Measurements from ENCODE around the gene AGTRAP. TPM values are rescaled to one million over a fixed set of nuclear protein-coding genes. Genes with fewer than 3 reads are reported as not detected.

AGTRAP gene
- total RNA-seq, 2 experiments from 2014 or later: 16.5 to 18.0 TPM

GRCh38 chr1:11792106-11792505, 56.2 kb downstream of the AGTRAP start:
- no peak for DNase-seq
- ChIA-PET CTCF (no interaction called here), POLR2A (no interaction called here)
- Mint-ChIP-seq H3K27me3 (no peaks in the 10 kb centered on the region), H3K4me3 (no peak overlapping the region), H3K36me3 (peaks cover 13% of the 10 kb centered on the region), H3K4me1 (ENCODE audit: low read depth) (no peaks in the 10 kb centered on the region), H3K27ac (no peak overlapping the region), H3K9me3 (no peaks in the 10 kb centered on the region)
- intact Hi-C loops (cut with micrococcal nuclease): no loop called here

GRCh38 chr1:11793819-11794218, 57.9 kb downstream of the AGTRAP start:
- no peaks in the 10 kb centered on the region for H3K4me1 Mint-ChIP-seq (ENCODE audit: low read depth)
- DNase-seq: no peak
- POLR2A ChIA-PET: no interaction called here
- H3K36me3 Mint-ChIP-seq: peaks cover 13% of the 10 kb centered on the region
- CTCF ChIA-PET: interaction anchor here (0.9 kb wide), 1 partner anchor 8 kb away, joined by 4 read pairs; no protein-coding TSS in a partner anchor
- H3K27ac Mint-ChIP-seq: no peak overlapping the region
- no peaks in the 10 kb centered on the region for H3K9me3 Mint-ChIP-seq
- no peaks in the 10 kb centered on the region for H3K27me3 Mint-ChIP-seq
- intact Hi-C loops (cut with micrococcal nuclease): no loop called here
- H3K4me3 Mint-ChIP-seq: no peak overlapping the region

- Mint-ChIP-seq H3K36me3 (peaks cover 13% of the 10 kb centered on the region), H3K4me3 (no peak overlapping the region), H3K9me3 (no peaks in the 10 kb centered on the region), H3K4me1 (ENCODE audit: low read depth) (no peaks in the 10 kb centered on the region), H3K27me3 (no peaks in the 10 kb centered on the region), H3K27ac (no peak overlapping the region)
- DNase-seq: no peak
- intact Hi-C loops (cut with micrococcal nuclease): no loop called here
- ChIA-PET CTCF (interaction anchor here (0.9 to 1.1 kb wide), 2 partner anchors 9 to 44 kb away, joined by 3 to 4 read pairs; no protein-coding TSS in a partner anchor), POLR2A (no interaction called here)
Observed at GRCh38 chr1:11794446-11795237, 58.7 kb downstream of the AGTRAP start.

GRCh38 chr1:11795238-11795890, 59.4 kb downstream of the AGTRAP start:
- intact Hi-C loops (cut with micrococcal nuclease): no loop called here
- DNase-seq: no peak
- Mint-ChIP-seq H3K9me3 (no peaks in the 10 kb centered on the region), H3K36me3 (peaks cover 13% of the 10 kb centered on the region), H3K4me3 (no peak overlapping the region), H3K27me3 (no peaks in the 10 kb centered on the region), H3K4me1 (ENCODE audit: low read depth) (no peaks in the 10 kb centered on the region), H3K27ac (no peak overlapping the region)
- POLR2A ChIA-PET: no interaction called here
- CTCF ChIA-PET: interaction anchor here (1.1 kb wide), 1 partner anchor 43 kb away, joined by 3 read pairs; no protein-coding TSS in a partner anchor

- ChIA-PET CTCF (interaction anchor here (0.6 to 1.1 kb wide), 2 partner anchors 42 to 455 kb away, joined by 3 read pairs; no protein-coding TSS in a partner anchor), POLR2A (no interaction called here)
- Mint-ChIP-seq H3K27me3 (no peaks in the 10 kb centered on the region), H3K27ac (no peak overlapping the region), H3K4me3 (no peak overlapping the region), H3K4me1 (ENCODE audit: low read depth) (no peaks in the 10 kb centered on the region), H3K36me3 (peaks cover 19% of the 10 kb centered on the region), H3K9me3 (no peaks in the 10 kb centered on the region)
- intact Hi-C loops (cut with micrococcal nuclease): no loop called here
- DNase-seq: no peak
Observed at GRCh38 chr1:11796036-11796828, 60.3 kb downstream of the AGTRAP start.

GRCh38 chr1:11797525-11798216, 61.7 kb downstream of the AGTRAP start:
- no peak overlapping the region for H3K4me3 Mint-ChIP-seq
- CTCF ChIA-PET: interaction anchor here (1.6 kb wide), 1 partner anchor 78 kb away, joined by 5 read pairs; no protein-coding TSS in a partner anchor
- peaks cover 6% of the 10 kb centered on the region for H3K4me1 Mint-ChIP-seq (ENCODE audit: low read depth)
- intact Hi-C loops (cut with micrococcal nuclease): no loop called here
- DNase-seq: no peak
- POLR2A ChIA-PET: interaction anchor here (1.2 kb wide), 1 partner anchor 110 kb away, joined by 3 read pairs; no protein-coding TSS in a partner anchor
- no peaks in the 10 kb centered on the region for H3K9me3 Mint-ChIP-seq
- no peak overlapping the region for H3K27ac Mint-ChIP-seq
- no peaks in the 10 kb centered on the region for H3K27me3 Mint-ChIP-seq
- H3K36me3 Mint-ChIP-seq: peaks cover 18% of the 10 kb centered on the region

- Mint-ChIP-seq H3K4me3 (no peak overlapping the region), H3K27me3 (no peaks in the 10 kb centered on the region), H3K27ac (no peak overlapping the region), H3K9me3 (no peaks in the 10 kb centered on the region), H3K4me1 (ENCODE audit: low read depth) (peaks cover 19% of the 10 kb centered on the region), H3K36me3 (peaks cover 21% of the 10 kb centered on the region)
- no peak for DNase-seq
- ChIA-PET CTCF (no interaction called here), POLR2A (no interaction called here)
- intact Hi-C loops (cut with micrococcal nuclease): no loop called here
Observed at GRCh38 chr1:11799099-11799498, 63.2 kb downstream of the AGTRAP start.

GRCh38 chr1:11799896-11800295, 64.0 kb downstream of the AGTRAP start:
- Mint-ChIP-seq H3K4me3 (no peak overlapping the region), H3K4me1 (ENCODE audit: low read depth) (peaks cover 26% of the 10 kb centered on the region), H3K27me3 (no peaks in the 10 kb centered on the region), H3K36me3 (peaks cover 15% of the 10 kb centered on the region), H3K9me3 (no peaks in the 10 kb centered on the region), H3K27ac (no peak overlapping the region)
- POLR2A ChIA-PET: no interaction called here
- no peak for DNase-seq
- CTCF ChIA-PET: no interaction called here
- intact Hi-C loops (cut with micrococcal nuclease): no loop called here

GRCh38 chr1:11800391-11800755, 64.4 kb downstream of the AGTRAP start:
- DNase-seq: no peak
- H3K4me3 Mint-ChIP-seq: no peak overlapping the region
- H3K4me1 Mint-ChIP-seq (ENCODE audit: low read depth): peaks cover 30% of the 10 kb centered on the region
- no peak overlapping the region for H3K27ac Mint-ChIP-seq
- CTCF ChIA-PET: no interaction called here
- H3K9me3 Mint-ChIP-seq: no peaks in the 10 kb centered on the region
- peaks cover 13% of the 10 kb centered on the region for H3K36me3 Mint-ChIP-seq
- POLR2A ChIA-PET: no interaction called here
- no peaks in the 10 kb centered on the region for H3K27me3 Mint-ChIP-seq
- intact Hi-C loops (cut with micrococcal nuclease): no loop called here

Other genes with a start within 250 kb of the AGTRAP start
- 1 to 10 TPM; 1.8 to 2.5 TPM for gene FBXO2, start 81.7 kb upstream of the AGTRAP start, total RNA-seq
- gene FBXO44, start 81.3 kb upstream of the AGTRAP start, total RNA-seq: 10 to 100 TPM; 16.8 to 18.6 TPM
- gene FBXO6, start 71.9 kb upstream of the AGTRAP start, total RNA-seq: 10 to 100 TPM; 14.1 to 15.1 TPM
- gene MAD2L2, start 55.0 kb upstream of the AGTRAP start, total RNA-seq: 10 to 100 TPM; 88.5 to 93.2 TPM
- under 1 TPM; 0.05 to 0.07 TPM for gene DRAXIN, start 44.4 kb upstream of the AGTRAP start, total RNA-seq
- gene C1orf167, start 26.1 kb downstream of the AGTRAP start, total RNA-seq: not detected
- 10 to 100 TPM; 12.8 to 13.3 TPM for gene MTHFR, start 69.8 kb downstream of the AGTRAP start, total RNA-seq
- gene CLCN6, start 70.1 kb downstream of the AGTRAP start, total RNA-seq: 10 to 100 TPM; 11.3 to 11.6 TPM
- not detected for gene NPPA, start 111.6 kb downstream of the AGTRAP start, total RNA-seq
- not detected for gene NPPB, start 122.8 kb downstream of the AGTRAP start, total RNA-seq
- gene KIAA2013, start 190.3 kb downstream of the AGTRAP start, total RNA-seq: 10 to 100 TPM; 22.9 to 23.4 TPM
- 10 to 100 TPM; 11.0 to 13.5 TPM for gene PLOD1, start 198.6 kb downstream of the AGTRAP start, total RNA-seq
- 10 to 100 TPM; 52.0 to 58.1 TPM for gene MFN2, start 244.3 kb downstream of the AGTRAP start, total RNA-seq

Data from activated CD4-positive, alpha-beta memory T cell treated with anti-CD3 and anti-CD28 coated beads for 36 hours (primary cell).